A673 (cell line): ENCODE results near the gene SSC4D. TPM values are rescaled to one million over a fixed set of nuclear protein-coding genes. Genes with fewer than 3 reads are reported as not detected.
"Not testable (repeated sequence)": the region's sequence is repeated elsewhere in the genome, so short reads cannot be mapped to it uniquely, and the experiment has no call there.

Source experiments
- BruUV-seq: library from RNA; stranded (reverse); fragments of 400-500 nt; replicated peaks from 2 replicates; lab custom pipeline; 2021; lab: Mats Ljungman, UMichigan
- CTCF ChIA-PET: fragments of 300-600 bp; sonication (Branson Sonifier 250); formaldehyde crosslinking; loops from one replicate; lab custom pipeline; 2022; ENCODE audit warnings: antibody characterized with exemption; lab: Charles Lee
- POLR2A ChIA-PET: fragments of 300-600 bp; sonication (Branson Sonifier 250); formaldehyde crosslinking; loops from one replicate; lab custom pipeline; 2022; ENCODE audit warnings: antibody characterized with exemption; ENCODE audit not compliant: low non-redundant PET; lab: Charles Lee
- DNase-seq: peaks from one replicate; pipeline ENCODE4 v3.0.0-alpha.2; 2015; ENCODE audit warnings: low spot score
- H3K27ac ChIP-seq: fragments of 200-600 bp; sonication (generic); 2 replicates; pipeline ENCODE4 v1.5.1; 2016; ENCODE audit warnings: mixed run types, low read depth, mild to moderate bottlenecking, mixed read lengths, antibody characterized with exemption, low read length; ENCODE audit not compliant: poor library complexity, severe bottlenecking
- H3K27me3 ChIP-seq: fragments of 200-600 bp; sonication (generic); replicated peaks from 2 replicates; pipeline ENCODE4 v1.6.1; 2017; ENCODE audit warnings: mixed run types, low read depth, mild to moderate bottlenecking, mixed read lengths, antibody characterized with exemption, low read length; ENCODE audit not compliant: insufficient read depth, poor library complexity
- H3K36me3 ChIP-seq: fragments of 200-600 bp; sonication (generic); 2 replicates; pipeline ENCODE4 v1.6.1; 2016; ENCODE audit warnings: mixed run types, mild to moderate bottlenecking, mixed read lengths, antibody characterized with exemption, low read length; ENCODE audit not compliant: insufficient read depth, poor library complexity, severe bottlenecking
- H3K4me1 ChIP-seq: fragments of 200-600 bp; sonication (generic); 2 replicates; pipeline ENCODE4 v1.6.1; 2017; ENCODE audit warnings: mixed run types, mild to moderate bottlenecking, mixed read lengths, antibody characterized with exemption, low read length; ENCODE audit not compliant: insufficient read depth, poor library complexity, severe bottlenecking
- H3K4me3 ChIP-seq: fragments of 200-600 bp; sonication (generic); 2 replicates; pipeline ENCODE4 v1.5.1; 2016; ENCODE audit warnings: low read depth, mixed run types, mild to moderate bottlenecking, mixed read lengths, low read length; ENCODE audit not compliant: poor library complexity, severe bottlenecking
- H3K9me3 ChIP-seq: fragments of 200-600 bp; sonication (generic); 2 replicates; pipeline ENCODE4 v1.6.1; 2016; ENCODE audit warnings: mixed run types, low read depth, mild to moderate bottlenecking, mixed read lengths, antibody characterized with exemption, low read length; ENCODE audit not compliant: poor library complexity, severe bottlenecking
- CTCF ChIP-seq: fragments of 300-800, 200-600 bp; sonication (generic); conservative IDR thresholded peaks from 2 replicates; pipeline ENCODE4 v1.5.1; 2017; ENCODE audit warnings: low read depth, mild to moderate bottlenecking, antibody characterized with exemption, low read length, moderate library complexity, mixed read lengths
- intact Hi-C: fragments of 100-400 bp; cut with micrococcal nuclease; formaldehyde crosslinking; loops from one replicate; pipeline ENCODE4 v1.10.0; 2022; ENCODE audit not compliant: unreplicated experiment
- total RNA-seq: library from RNA; stranded (reverse); gene quantifications from 2 replicates; pipeline ENCODE4 v1.2.3, GENCODE V29; 2021

SSC4D gene
- total RNA-seq, 1 experiment from 2014 or later: 1.2 TPM

GRCh38 chr7:76441792-76442191 is 32.3 kb upstream of the SSC4D start:
- POLR2A ChIA-PET, intact Hi-C loops, BruUV-seq, H3K9me3 ChIP-seq, H3K27ac ChIP-seq, CTCF ChIA-PET, H3K36me3 ChIP-seq, H3K27me3 ChIP-seq, H3K4me3 ChIP-seq, DNase-seq, H3K4me1 ChIP-seq: not testable (repeated sequence)

- H3K27ac ChIP-seq, POLR2A ChIA-PET, H3K4me1 ChIP-seq, H3K4me3 ChIP-seq, intact Hi-C loops, CTCF ChIA-PET, H3K36me3 ChIP-seq, H3K9me3 ChIP-seq, DNase-seq, H3K27me3 ChIP-seq, BruUV-seq: not testable (repeated sequence)
Measured at GRCh38 chr7:76440404-76440803, 30.9 kb upstream of the SSC4D start.

- H3K9me3 ChIP-seq, DNase-seq, intact Hi-C loops, H3K4me1 ChIP-seq, H3K4me3 ChIP-seq, H3K27me3 ChIP-seq, BruUV-seq, H3K27ac ChIP-seq, POLR2A ChIA-PET, H3K36me3 ChIP-seq: not testable (repeated sequence)
- CTCF ChIA-PET: interaction anchor here (0.6 kb wide), 1 partner anchor 75 kb away, joined by 3 read pairs; no protein-coding TSS in a partner anchor
Measured at GRCh38 chr7:76439120-76439888, 29.8 kb upstream of the SSC4D start.

GRCh38 chr7:76437873-76438272 is 28.4 kb upstream of the SSC4D start:
- peak; percentile 87 for DNase-seq
- H3K9me3 ChIP-seq, H3K27me3 ChIP-seq, H3K4me1 ChIP-seq, BruUV-seq, intact Hi-C loops, H3K27ac ChIP-seq, POLR2A ChIA-PET, H3K36me3 ChIP-seq, H3K4me3 ChIP-seq: not testable (repeated sequence)
- CTCF ChIA-PET: interaction anchor here (0.7 kb wide), 1 partner anchor 120 kb away, joined by 4 read pairs; no protein-coding TSS in a partner anchor
- peak; percentile 56 for TF ChIP-seq CTCF
